Panc1 (cell line): Measurements from ENCODE around the gene RFTN1. TPM values are rescaled to one million over a fixed set of nuclear protein-coding genes. Genes with fewer than 3 reads are reported as not detected.

ENCODE experiments used
- ATAC-seq: fragments of 200-7000 bp; cut with Tn5 transposase; 2 replicates; pipeline ENCODE4 v1.9.1; 2020; ENCODE audit warnings: mild to moderate bottlenecking, moderate library complexity
- BruUV-seq: library from RNA; stranded (reverse); fragments of 400-500 nt; replicated peaks from 2 replicates; lab custom pipeline; 2021; lab: Mats Ljungman, UMichigan
- CTCF ChIA-PET: fragments of 300-600 bp; sonication (Branson Sonifier 250); formaldehyde crosslinking; loops from one replicate; lab custom pipeline; 2022; ENCODE audit warnings: antibody characterized with exemption; lab: Charles Lee
- POLR2A ChIA-PET: fragments of 300-600 bp; sonication (Branson Sonifier 250); formaldehyde crosslinking; loops from one replicate; lab custom pipeline; 2022; ENCODE audit warnings: antibody characterized with exemption; lab: Charles Lee
- DNase-seq: peaks from one replicate; pipeline ENCODE4 v3.0.0-alpha.2; 2010; ENCODE audit warnings: low read depth, low spot score
- H3K27ac ChIP-seq: 2 replicates; pipeline ENCODE4 v1.5.1; 2011; ENCODE audit warnings: mild to moderate bottlenecking, low read length, inconsistent platforms
- H3K27me3 ChIP-seq: fragments of 200-500 bp; sonication (Bioruptor generic); 2 replicates; pipeline ENCODE4 v1.6.0; 2014; ENCODE audit warnings: low read length, inconsistent platforms; ENCODE audit not compliant: control insufficient read depth, insufficient read depth
- H3K36me3 ChIP-seq: fragments of 200-500 bp; sonication (Bioruptor generic); 2 replicates; pipeline ENCODE4 v1.5.1; 2014; ENCODE audit warnings: inconsistent platforms, mild to moderate bottlenecking, low read length, moderate library complexity; ENCODE audit not compliant: control insufficient read depth, insufficient read depth
- H3K4me1 ChIP-seq: 2 replicates; pipeline ENCODE4 v1.5.1; 2011; ENCODE audit warnings: inconsistent platforms, mild to moderate bottlenecking, low read length, moderate library complexity; ENCODE audit not compliant: control insufficient read depth, insufficient read depth
- H3K4me3 ChIP-seq, 2 experiments: 2 replicates each; pipeline ENCODE4 v1.5.1; 2011 to 2012; ENCODE audit warnings: low read depth in 2 of 2, low read length in 2 of 2, mild to moderate bottlenecking in 2 of 2, inconsistent platforms in 1 of 2, moderate library complexity in 1 of 2
- H3K9me3 ChIP-seq: fragments of 200-500 bp; sonication (Bioruptor generic); 2 replicates; pipeline ENCODE4 v1.5.1; 2014; ENCODE audit warnings: low read depth, mild to moderate bottlenecking, inconsistent platforms, low read length, moderate library complexity; ENCODE audit not compliant: control insufficient read depth, insufficient read depth
- CTCF ChIP-seq: fragments of 450-650 bp; IDR thresholded peaks from 2 replicates; pipeline ENCODE4 v1.5.1; 2017; ENCODE audit warnings: mild to moderate bottlenecking
- POLR2AphosphoS5 ChIP-seq: IDR thresholded peaks from 2 replicates; pipeline ENCODE4 v1.6.1; 2012; ENCODE audit warnings: mild to moderate bottlenecking, low read depth, low read length, moderate library complexity
- REST ChIP-seq, 2 experiments: IDR thresholded peaks; 2 replicates each; pipeline ENCODE4 v1.6.1; 2011 to 2012; ENCODE audit warnings: low read depth in 2 of 2, control low read depth in 1 of 2, low read length in 1 of 2, mild to moderate bottlenecking in 1 of 2, moderate library complexity in 1 of 2; ENCODE audit not compliant: insufficient read depth in 1 of 2
- SIN3A ChIP-seq: IDR thresholded peaks from 2 replicates; pipeline ENCODE4 v1.6.1; 2012; ENCODE audit warnings: low read depth, mild to moderate bottlenecking, low read length, moderate library complexity, borderline replicate concordance; ENCODE audit not compliant: insufficient read depth
- TCF7L2 ChIP-seq: IDR thresholded peaks from 2 replicates; pipeline ENCODE4 v1.6.1; 2011; ENCODE audit warnings: mild to moderate bottlenecking, low read depth, low read length, inconsistent platforms
- in situ Hi-C: cut with HindIII; loops from 2 replicates; pipeline ENCODE4 v1.10.0; 2016; ENCODE audit warnings: low sequenced_read_pairs, low pct_unique_long_range_greater_than_20kb
- intact Hi-C: fragments of 100-400 bp; cut with micrococcal nuclease; formaldehyde crosslinking; loops from one replicate; pipeline ENCODE4 v1.10.0; 2022; ENCODE audit not compliant: unreplicated experiment
- total RNA-seq: library from RNA; stranded (reverse); gene quantifications from one replicate; pipeline ENCODE4 v1.2.1, GENCODE V29; 2021; ENCODE audit not compliant: unreplicated experiment

The RFTN1 gene
- total RNA-seq, 1 experiment from 2014 or later, result 0.90 TPM

- intact Hi-C loops, result no loop called here
- ATAC-seq (no peak), DNase-seq (no peak)
- Histone ChIP-seq H3K4me1 (no peaks in the 10 kb centered on the region), H3K36me3 (no peaks in the 10 kb centered on the region), H3K27me3 (no peaks in the 10 kb centered on the region), H3K9me3 (no peaks in the 10 kb centered on the region), H3K4me3 (no peak overlapping the region), H3K27ac (no peak overlapping the region)
- TF ChIP-seq REST (IDR thresholded peaks at IDR 0.05; ENCODE audit: insufficient read depth in 1 of 2, low read depth in 2 of 2, low read length in 1 of 2), result no peak
- no peak for TF ChIP-seq CTCF
- TF ChIP-seq TCF7L2, result no peak
- TF ChIP-seq POLR2AphosphoS5, result no peak
- no peak for TF ChIP-seq SIN3A
- BruUV-seq, result no TSS peak
- in situ Hi-C loops, result no loop called here
- CTCF ChIA-PET, result no interaction called here
- POLR2A ChIA-PET, result no interaction called here
Observed at GRCh38 chr3:16315623-16316022, 197.9 kb downstream of the RFTN1 start.

- BruUV-seq, result no TSS peak
- ATAC-seq (no peak), DNase-seq (no peak)
- no peaks in the 10 kb centered on the region for H3K4me1 ChIP-seq
- ChIA-PET POLR2A (interaction anchor here (0.6 kb wide), 1 partner anchor 164 kb away, joined by 3 read pairs; no protein-coding TSS in a partner anchor), CTCF (no interaction called here)
- H3K9me3 ChIP-seq, result no peaks in the 10 kb centered on the region
- TF ChIP-seq REST (IDR thresholded peaks at IDR 0.05; ENCODE audit: insufficient read depth in 1 of 2, low read depth in 2 of 2, low read length in 1 of 2) (no peak), CTCF (no peak), SIN3A (no peak), POLR2AphosphoS5 (no peak), TCF7L2 (no peak)
- no peaks in the 10 kb centered on the region for H3K27me3 ChIP-seq
- H3K4me3 ChIP-seq, result no peak overlapping the region
- in situ Hi-C loops, result no loop called here
- H3K36me3 ChIP-seq, result no peaks in the 10 kb centered on the region
- H3K27ac ChIP-seq, result no peak overlapping the region
- intact Hi-C loops, result no loop called here
Observed at GRCh38 chr3:16313886-16314645, 199.4 kb downstream of the RFTN1 start.
